Osteoblast (primary cell): Measurements from ENCODE around the gene KIF15. TPM values are rescaled to one million over a fixed set of nuclear protein-coding genes. Genes with fewer than 3 reads are reported as not detected.

ENCODE experiments used
- DNase-seq: peaks from one replicate; pipeline ENCODE4 v3.0.0; 2011; ENCODE audit warnings: low spot score, mixed read lengths; ENCODE audit not compliant: insufficient read length; ENCODE audit errors: missing footprints
- H2AFZ ChIP-seq: 2 replicates; pipeline ENCODE4 v1.6.0; 2011; ENCODE audit warnings: mild to moderate bottlenecking, low read length
- H3K27ac ChIP-seq: 2 replicates; pipeline ENCODE4 v1.5.1; 2011; ENCODE audit warnings: mild to moderate bottlenecking, low read depth, low read length, moderate library complexity
- H3K27me3 ChIP-seq: 2 replicates; pipeline ENCODE4 v1.6.0; 2012; ENCODE audit warnings: mild to moderate bottlenecking, control low read depth, inconsistent platforms, low read length, moderate library complexity; ENCODE audit not compliant: insufficient read depth
- H3K36me3 ChIP-seq: 2 replicates; pipeline ENCODE4 v1.5.1; 2011; ENCODE audit warnings: mild to moderate bottlenecking, low read length, control low read depth, moderate library complexity; ENCODE audit not compliant: insufficient read depth
- H3K4me1 ChIP-seq: 2 replicates; pipeline ENCODE4 v1.5.1; 2011; ENCODE audit warnings: mild to moderate bottlenecking, low read length, control low read depth, moderate library complexity; ENCODE audit not compliant: insufficient read depth
- H3K4me2 ChIP-seq: 2 replicates; pipeline ENCODE4 v1.6.0; 2011; ENCODE audit warnings: mild to moderate bottlenecking, low read length; ENCODE audit not compliant: insufficient read depth
- H3K4me3 ChIP-seq: fragments of 200-600 bp; sonication (generic); 3 replicates; pipeline ENCODE4 v1.5.1; 2012; ENCODE audit warnings: mild to moderate bottlenecking, low read length, inconsistent platforms; ENCODE audit not compliant: insufficient read depth
- H3K79me2 ChIP-seq: 2 replicates; pipeline ENCODE4 v1.6.0; 2012; ENCODE audit warnings: mild to moderate bottlenecking, low read length, control low read depth, inconsistent platforms; ENCODE audit not compliant: insufficient read depth
- H3K9me3 ChIP-seq: 2 replicates; pipeline ENCODE4 v1.5.1; 2011; ENCODE audit warnings: low read depth, low read length, control low read depth
- H4K20me1 ChIP-seq: 2 replicates; pipeline ENCODE4 v1.6.0; 2012; ENCODE audit warnings: mild to moderate bottlenecking, low read length, control low read depth; ENCODE audit not compliant: insufficient read depth
- CTCF ChIP-seq: IDR thresholded peaks from 2 replicates; pipeline ENCODE4 v1.5.1; 2011; ENCODE audit warnings: mild to moderate bottlenecking, low read depth, low read length, moderate library complexity; ENCODE audit errors: extremely low read depth
- total RNA-seq: library from RNA; depleted of rRNA; stranded (reverse); fragments of >200 nt; gene quantifications from 2 replicates; pipeline ENCODE4 v1.2.3, GENCODE V29; 2012

KIF15 gene
- total RNA-seq, 1 donor: 1.8 TPM

GRCh38 chr3:44896440-44896839 is 134.8 kb downstream of the KIF15 start:
- no peaks in the 10 kb centered on the region for H3K36me3 ChIP-seq
- H3K9me3 ChIP-seq: no peaks in the 10 kb centered on the region
- no peak overlapping the region for H3K4me3 ChIP-seq
- H3K27me3 ChIP-seq: peaks cover 9% of the 10 kb centered on the region
- DNase-seq: no peak
- peaks cover 13% of the 10 kb centered on the region for H3K4me1 ChIP-seq
- no peaks in the 10 kb centered on the region for H4K20me1 ChIP-seq
- H3K4me2 ChIP-seq: no peak overlapping the region
- no peak overlapping the region for H3K27ac ChIP-seq
- TF ChIP-seq CTCF: no peak
- no peak overlapping the region for H2AFZ ChIP-seq
- no peaks in the 10 kb centered on the region for H3K79me2 ChIP-seq

GRCh38 chr3:44899683-44900367 is 138.2 kb downstream of the KIF15 start:
- Histone ChIP-seq H3K4me1 (no peaks in the 10 kb centered on the region), H4K20me1 (no peaks in the 10 kb centered on the region), H3K4me2 (no peak overlapping the region), H3K79me2 (no peaks in the 10 kb centered on the region), H3K9me3 (no peaks in the 10 kb centered on the region), H3K36me3 (no peaks in the 10 kb centered on the region), H3K27me3 (peaks cover 9% of the 10 kb centered on the region), H2AFZ (no peak overlapping the region), H3K4me3 (no peak overlapping the region), H3K27ac (no peak overlapping the region)
- TF ChIP-seq CTCF: no peak
- no peak for DNase-seq

GRCh38 chr3:44902628-44903027 is 141.0 kb downstream of the KIF15 start:
- H3K4me1 ChIP-seq: no peaks in the 10 kb centered on the region
- H3K4me3 ChIP-seq: no peak overlapping the region
- H3K4me2 ChIP-seq: no peak overlapping the region
- H3K27me3 ChIP-seq: peaks cover 14% of the 10 kb centered on the region
- no peak overlapping the region for H2AFZ ChIP-seq
- H3K36me3 ChIP-seq: no peaks in the 10 kb centered on the region
- H3K79me2 ChIP-seq: no peaks in the 10 kb centered on the region
- DNase-seq: no peak
- no peaks in the 10 kb centered on the region for H4K20me1 ChIP-seq
- no peak for TF ChIP-seq CTCF
- H3K9me3 ChIP-seq: no peaks in the 10 kb centered on the region
- H3K27ac ChIP-seq: no peak overlapping the region

Other genes with a start within 250 kb of the KIF15 start
- gene ZKSCAN7, start 206.6 kb upstream of the KIF15 start, total RNA-seq: 6.5 and 9.8 TPM in 2 replicates
- gene ZNF660, start 176.8 kb upstream of the KIF15 start, total RNA-seq: 5.0 and 5.8 TPM in 2 replicates
- gene ZNF197, start 136.8 kb upstream of the KIF15 start, total RNA-seq: 17.7 and 18.6 TPM in 2 replicates
- 14.7 and 16.3 TPM in 2 replicates for gene ZNF35, start 113.1 kb upstream of the KIF15 start, total RNA-seq
- gene ZNF502, start 49.1 kb upstream of the KIF15 start, total RNA-seq: 4.0 and 4.7 TPM in 2 replicates
- 6.5 and 7.2 TPM in 2 replicates for gene ZNF501, start 32.2 kb upstream of the KIF15 start, total RNA-seq
- 30.0 and 31.8 TPM in 2 replicates for gene KIAA1143, start 175 bp upstream of the KIF15 start, total RNA-seq
- gene TMEM42, start 100.1 kb downstream of the KIF15 start, total RNA-seq: 15.6 and 18.1 TPM in 2 replicates
- not detected in 2 replicates for gene TGM4, start 112.8 kb downstream of the KIF15 start, total RNA-seq
- 61.2 and 62.5 TPM in 2 replicates for gene ZDHHC3, start 214.4 kb downstream of the KIF15 start, total RNA-seq
- 25.0 and 31.8 TPM in 2 replicates for gene EXOSC7, start 214.4 kb downstream of the KIF15 start, total RNA-seq